GM19452 (cell line): ENCODE results near the gene KCNJ4.
"Not testable (repeated sequence)": the region's sequence is repeated elsewhere in the genome, so short reads cannot be mapped to it uniquely, and the experiment has no call there.

ENCODE experiments used
- ATAC-seq: cut with Tn5 transposase; IDR thresholded peaks from one replicate; pipeline ENCODE4 v1.9.1; 2021; ENCODE audit not compliant: unreplicated experiment

KCNJ4 gene

DNA sequence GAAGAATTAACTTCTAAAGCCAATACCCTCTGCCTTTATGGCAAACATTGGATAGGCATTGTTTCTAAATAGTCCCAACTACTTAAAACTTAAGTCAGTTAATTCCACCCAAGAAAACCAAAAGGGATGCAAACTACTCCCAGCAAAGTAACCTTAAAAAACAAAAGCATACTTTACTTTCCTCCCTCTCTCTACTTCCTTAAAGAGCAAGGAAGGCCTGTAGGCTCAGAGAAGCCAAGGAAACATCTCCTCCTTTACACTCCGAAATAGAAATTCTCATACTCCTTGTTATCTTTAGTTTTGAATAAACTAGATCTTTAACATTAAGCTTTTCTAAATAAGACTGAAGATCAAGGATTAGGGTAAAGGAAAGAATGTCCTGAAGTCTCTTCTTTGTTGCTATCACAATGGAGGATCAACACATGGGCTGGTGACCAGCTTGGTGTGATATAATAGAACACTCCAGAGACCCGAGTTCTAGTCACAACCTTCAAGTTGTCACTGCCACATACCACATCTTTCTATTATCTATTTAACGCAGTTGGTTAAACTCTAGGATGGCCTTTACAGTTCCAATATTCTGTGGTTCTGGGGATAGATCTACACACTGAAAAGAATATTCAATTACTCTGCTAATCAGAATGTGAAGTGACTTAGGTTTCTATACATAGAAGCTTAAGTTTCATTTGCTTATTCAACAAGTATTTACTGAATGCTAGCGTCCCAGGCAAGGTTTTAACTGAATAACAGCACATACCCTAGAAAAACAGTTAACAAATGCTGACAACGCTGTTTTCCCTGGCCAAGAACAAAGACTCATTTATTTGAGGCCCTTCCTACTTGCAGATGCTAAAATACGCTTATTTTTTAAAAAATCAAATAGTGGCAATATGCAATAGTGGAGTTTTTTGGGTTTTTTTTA is 66.2 kb downstream of the KCNJ4 start:
- not testable (repeated sequence) for ATAC-seq

DNA sequence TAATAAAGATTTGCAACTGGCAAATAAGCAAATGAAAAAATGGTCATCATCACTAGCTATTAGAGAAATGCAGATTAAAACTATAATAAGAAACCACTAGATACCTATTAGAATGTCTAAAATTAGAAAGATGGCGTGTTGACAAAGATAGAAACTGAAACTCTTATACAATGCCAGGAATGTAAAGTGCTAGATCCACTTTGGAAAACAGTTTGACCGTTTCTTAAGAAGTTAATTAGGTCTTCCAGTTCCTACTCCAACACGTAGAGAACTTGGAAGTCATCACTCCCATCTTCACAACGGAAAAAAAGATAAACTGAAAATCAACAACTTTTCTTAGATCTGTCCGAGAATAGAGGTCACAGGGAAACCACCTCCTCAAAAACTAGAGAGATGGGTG is 68.1 kb downstream of the KCNJ4 start:
- not testable (repeated sequence) for ATAC-seq

- ATAC-seq, result no peak
Measured at GRCh38 chr22:38383417-38383816, 71.6 kb downstream of the KCNJ4 start.

GRCh38 chr22:38381371-38381770 is 73.6 kb downstream of the KCNJ4 start:
- ATAC-seq, result not testable (repeated sequence)
